K562 (cell line): ENCODE results near the gene TXNRD2. TPM values are rescaled to one million over a fixed set of nuclear protein-coding genes. Genes with fewer than 3 reads are reported as not detected.
A peak's percentile ranks its signal among the peaks of the same experiment; 100 is the strongest.

Experiments
- CCNT2 ChIP-seq: IDR thresholded peaks from 2 replicates; pipeline ENCODE4 v1.6.1; 2011; ENCODE audit warnings: borderline replicate concordance, low read depth, mild to moderate bottlenecking, moderate library complexity, mixed read lengths, low read length; ENCODE audit not compliant: insufficient read length; ENCODE audit errors: extremely low read depth
- CREB1 ChIP-seq, 2 experiments: sonication (generic) in 1 of 2; formaldehyde crosslinking in 1 of 2; IDR thresholded peaks; 2 replicates each; pipeline versions ENCODE4 v1.6.1 to v1.8.0; 2012 to 2022; ENCODE audit warnings: inconsistent platforms in 1 of 2, mild to moderate bottlenecking in 1 of 2, missing genetic modification reagents in 1 of 2, moderate library complexity in 1 of 2
- GATAD2A ChIP-seq: fragments of 450-650 bp; IDR thresholded peaks from 2 replicates; pipeline ENCODE4 v1.6.1; 2017
- HMG20A ChIP-seq: fragments of 450-650 bp; formaldehyde crosslinking; conservative IDR thresholded peaks from 2 replicates; pipeline ENCODE4 v1.4.0; 2020; ENCODE audit warnings: mild to moderate bottlenecking, mixed read lengths
- HNRNPLL ChIP-seq: fragments of 200-400 bp; formaldehyde crosslinking; IDR thresholded peaks from 2 replicates; pipeline ENCODE4 v1.6.1; 2017; ENCODE audit warnings: low read length, low read depth, mild to moderate bottlenecking; ENCODE audit not compliant: poor library complexity, severe bottlenecking
- IRF2 ChIP-seq: sonication (generic); formaldehyde crosslinking; IDR thresholded peaks from 2 replicates; pipeline ENCODE4 v1.8.1; 2022; ENCODE audit warnings: mild to moderate bottlenecking, missing genetic modification reagents
- KLF10 ChIP-seq: fragments of 250-450 bp; sonication (Bioruptor Pico); IDR thresholded peaks from 2 replicates; pipeline ENCODE4 v1.6.1; 2021; ENCODE audit warnings: matching md5 sums
- OTX1 ChIP-seq: fragments of 450-650 bp; formaldehyde crosslinking; IDR thresholded peaks from 2 replicates; pipeline ENCODE4 v1.4.0; 2022; ENCODE audit warnings: mild to moderate bottlenecking
- POLR2B ChIP-seq: fragments of 450-650 bp; IDR thresholded peaks from 2 replicates; pipeline ENCODE4 v1.6.1; 2018; ENCODE audit warnings: low read depth; ENCODE audit not compliant: partially characterized antibody
- POLR3A ChIP-seq: IDR thresholded peaks from 2 replicates; pipeline ENCODE4 v1.6.1; 2011; ENCODE audit warnings: borderline replicate concordance, mild to moderate bottlenecking, moderate library complexity; ENCODE audit not compliant: insufficient read length, insufficient read depth; ENCODE audit errors: extremely low read depth
- PTTG1 ChIP-seq: fragments of 450-650 bp; IDR thresholded peaks from 2 replicates; pipeline ENCODE4 v1.6.1; 2016; ENCODE audit warnings: low read depth, mild to moderate bottlenecking, missing genetic modification characterization, missing compliant biosample characterization
- SAFB ChIP-seq: fragments of 200-400 bp; formaldehyde crosslinking; IDR thresholded peaks from 2 replicates; pipeline ENCODE4 v1.6.1; 2017; ENCODE audit warnings: low read depth, low read length, borderline replicate concordance
- SREBF2 ChIP-seq: sonication (generic); formaldehyde crosslinking; IDR thresholded peaks from 2 replicates; pipeline ENCODE4 v1.4.0; 2020; ENCODE audit warnings: mild to moderate bottlenecking, missing genetic modification reagents
- ZBTB8A ChIP-seq: fragments of 450-650 bp; IDR thresholded peaks from 2 replicates; pipeline ENCODE4 v1.6.1; 2018; ENCODE audit warnings: mild to moderate bottlenecking, moderate library complexity; ENCODE audit not compliant: partially characterized antibody
- ZC3H8 ChIP-seq: fragments of 450-650 bp; IDR thresholded peaks from 2 replicates; pipeline ENCODE4 v1.6.1; 2017
- ZEB2 ChIP-seq: fragments of 450-650 bp; IDR thresholded peaks from 2 replicates; pipeline ENCODE4 v1.6.1; 2016
- ZFP1 ChIP-seq: fragments of 450-650 bp; formaldehyde crosslinking; IDR thresholded peaks from 2 replicates; pipeline ENCODE4 v1.4.0; 2020; ENCODE audit warnings: mild to moderate bottlenecking, mixed read lengths
- ZNF140 ChIP-seq: fragments of 250-450 bp; sonication (Bioruptor Pico); IDR thresholded peaks from 2 replicates; pipeline ENCODE4 v1.8.0; 2021; ENCODE audit warnings: moderate library complexity, mild to moderate bottlenecking, inconsistent platforms
- ZNF174 ChIP-seq: fragments of 250-450 bp; sonication (Bioruptor Pico); IDR thresholded peaks from 2 replicates; pipeline ENCODE4 v1.4.0; 2020; ENCODE audit warnings: mild to moderate bottlenecking
- ZNF507 ChIP-seq: conservative IDR thresholded peaks from 2 replicates; pipeline ENCODE4 v1.6.1; 2017; ENCODE audit warnings: missing genetic modification characterization, missing compliant biosample characterization
- ZNF717 ChIP-seq: fragments of 250-450 bp; sonication (Bioruptor Pico); IDR thresholded peaks from 2 replicates; pipeline ENCODE4 v1.5.0; 2021
- polyA plus RNA-seq, 8 experiments: library from polyadenylated mRNA; depleted of rRNA in 4 of 8; stranded (reverse) in 5 of 8; unstranded in 3 of 8; fragments of >200 nt; fragmentation: Nextera tagmentation in 2 of 8; fragmentation: Illumina TruSeq in 1 of 8; extraction: Ambion mirVana in 2 of 8; extraction: Trizol in 1 of 8; gene quantifications; 2 replicates each; pipeline versions ENCODE4 v1.2.1 to v1.2.3, GENCODE V29; 2011 to 2014; ENCODE audit warnings: inconsistent platforms in 1 of 8, missing spikeins in 1 of 8
- total RNA-seq, 7 experiments: library from RNA; depleted of rRNA in 6 of 7; stranded (reverse); fragments of >200 nt in 6 of 7; fragmentation: Illumina TruSeq in 2 of 7; extraction: Trizol in 2 of 7; gene quantifications; 2 replicates each; pipeline versions ENCODE4 v1.2.1 to v1.2.3, GENCODE V29; 2011 to 2021; ENCODE audit warnings: low replicate concordance in 1 of 7
- TF ChIP-seq, protein P1 (sequence below): fragments of 250-450 bp; sonication (Bioruptor Pico); IDR thresholded peaks from 2 replicates; pipeline ENCODE4 v1.5.0; 2020; ENCODE audit warnings: mild to moderate bottlenecking, borderline replicate concordance
- TF ChIP-seq, protein P2 (sequence below): sonication (generic); formaldehyde crosslinking; IDR thresholded peaks from 2 replicates; pipeline ENCODE4 v1.8.1; 2023; ENCODE audit warnings: mild to moderate bottlenecking, missing genetic modification reagents, moderate library complexity
- TF ChIP-seq, protein P3 (sequence below): sonication (generic); formaldehyde crosslinking; IDR thresholded peaks from 2 replicates; pipeline ENCODE4 v1.8.1; 2023; ENCODE audit warnings: mild to moderate bottlenecking, missing genetic modification reagents

The TXNRD2 gene
- total and polyA plus RNA-seq, 9 of the 15 experiments (the other 6 are each of a cell fraction or from before 2014, with no cell fraction given) = 3.3 to 80.2 (median 49.4) TPM

DNA sequence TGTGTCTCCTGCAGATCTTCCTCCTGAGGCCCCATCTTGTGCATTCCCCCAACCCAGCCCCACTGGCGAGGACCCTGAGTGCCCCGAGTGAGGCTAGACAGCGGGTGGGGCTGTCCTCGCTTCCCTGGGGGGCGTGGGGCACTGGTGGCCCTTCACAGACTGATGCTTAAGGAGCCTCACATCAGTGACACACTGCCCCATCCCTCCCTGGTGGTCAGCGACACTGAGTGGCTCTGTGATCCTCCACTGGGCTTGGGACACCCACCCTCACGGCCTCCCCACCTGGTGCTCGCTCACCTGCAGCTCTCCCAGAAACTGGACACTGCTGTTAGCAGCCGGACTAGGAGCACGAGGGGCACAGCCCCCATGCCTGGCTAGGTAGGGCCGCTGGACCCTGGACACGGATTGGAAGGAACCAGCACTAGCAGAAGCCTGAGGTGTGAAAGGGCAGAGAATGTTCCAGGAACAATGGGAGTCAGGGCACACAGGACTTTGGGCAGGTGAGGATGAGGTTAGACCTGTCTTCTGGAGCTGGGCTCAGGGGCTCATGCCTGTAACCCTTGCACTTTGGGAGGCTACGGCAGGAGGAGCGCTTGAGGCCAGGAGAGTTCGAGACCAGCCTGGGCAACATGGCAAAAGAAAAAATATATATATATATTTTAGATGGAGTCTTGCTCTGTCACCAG is 23.2 kb upstream of the TXNRD2 start (continued):
- TF ChIP-seq, protein P1, sequence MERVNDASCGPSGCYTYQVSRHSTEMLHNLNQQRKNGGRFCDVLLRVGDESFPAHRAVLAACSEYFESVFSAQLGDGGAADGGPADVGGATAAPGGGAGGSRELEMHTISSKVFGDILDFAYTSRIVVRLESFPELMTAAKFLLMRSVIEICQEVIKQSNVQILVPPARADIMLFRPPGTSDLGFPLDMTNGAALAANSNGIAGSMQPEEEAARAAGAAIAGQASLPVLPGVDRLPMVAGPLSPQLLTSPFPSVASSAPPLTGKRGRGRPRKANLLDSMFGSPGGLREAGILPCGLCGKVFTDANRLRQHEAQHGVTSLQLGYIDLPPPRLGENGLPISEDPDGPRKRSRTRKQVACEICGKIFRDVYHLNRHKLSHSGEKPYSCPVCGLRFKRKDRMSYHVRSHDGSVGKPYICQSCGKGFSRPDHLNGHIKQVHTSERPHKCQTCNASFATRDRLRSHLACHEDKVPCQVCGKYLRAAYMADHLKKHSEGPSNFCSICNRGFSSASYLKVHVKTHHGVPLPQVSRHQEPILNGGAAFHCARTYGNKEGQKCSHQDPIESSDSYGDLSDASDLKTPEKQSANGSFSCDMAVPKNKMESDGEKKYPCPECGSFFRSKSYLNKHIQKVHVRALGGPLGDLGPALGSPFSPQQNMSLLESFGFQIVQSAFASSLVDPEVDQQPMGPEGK (CRISPR knock-in tag) = no peak
- TF ChIP-seq ZBTB8A (no peak), SAFB (no peak), ZNF507 (no peak), GATAD2A (no peak), CCNT2 (no peak), SREBF2 (no peak), CREB1 (IDR thresholded peaks at IDR 0.05) (no peak), CREB1 (CRISPR knock-in tag; IDR thresholded peaks at IDR 0.05) (no peak), IRF2 (no peak), POLR3A (no peak), POLR2B (no peak), ZEB2 (no peak), ZFP1 (CRISPR knock-in tag) (no peak), KLF10 (CRISPR knock-in tag) (no peak), HMG20A (CRISPR knock-in tag) (no peak), ZNF140 (CRISPR knock-in tag) (no peak), OTX1 (CRISPR knock-in tag) (no peak), ZNF174 (CRISPR knock-in tag) (no peak), ZC3H8 (no peak), ZNF717 (CRISPR knock-in tag) (no peak), HNRNPLL (no peak), PTTG1 (tag) (no peak)
- TF ChIP-seq, protein P2, sequence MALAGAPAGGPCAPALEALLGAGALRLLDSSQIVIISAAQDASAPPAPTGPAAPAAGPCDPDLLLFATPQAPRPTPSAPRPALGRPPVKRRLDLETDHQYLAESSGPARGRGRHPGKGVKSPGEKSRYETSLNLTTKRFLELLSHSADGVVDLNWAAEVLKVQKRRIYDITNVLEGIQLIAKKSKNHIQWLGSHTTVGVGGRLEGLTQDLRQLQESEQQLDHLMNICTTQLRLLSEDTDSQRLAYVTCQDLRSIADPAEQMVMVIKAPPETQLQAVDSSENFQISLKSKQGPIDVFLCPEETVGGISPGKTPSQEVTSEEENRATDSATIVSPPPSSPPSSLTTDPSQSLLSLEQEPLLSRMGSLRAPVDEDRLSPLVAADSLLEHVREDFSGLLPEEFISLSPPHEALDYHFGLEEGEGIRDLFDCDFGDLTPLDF = peak; percentile 49; the same call in 1 of the 2 replicates
- TF ChIP-seq, protein P3, sequence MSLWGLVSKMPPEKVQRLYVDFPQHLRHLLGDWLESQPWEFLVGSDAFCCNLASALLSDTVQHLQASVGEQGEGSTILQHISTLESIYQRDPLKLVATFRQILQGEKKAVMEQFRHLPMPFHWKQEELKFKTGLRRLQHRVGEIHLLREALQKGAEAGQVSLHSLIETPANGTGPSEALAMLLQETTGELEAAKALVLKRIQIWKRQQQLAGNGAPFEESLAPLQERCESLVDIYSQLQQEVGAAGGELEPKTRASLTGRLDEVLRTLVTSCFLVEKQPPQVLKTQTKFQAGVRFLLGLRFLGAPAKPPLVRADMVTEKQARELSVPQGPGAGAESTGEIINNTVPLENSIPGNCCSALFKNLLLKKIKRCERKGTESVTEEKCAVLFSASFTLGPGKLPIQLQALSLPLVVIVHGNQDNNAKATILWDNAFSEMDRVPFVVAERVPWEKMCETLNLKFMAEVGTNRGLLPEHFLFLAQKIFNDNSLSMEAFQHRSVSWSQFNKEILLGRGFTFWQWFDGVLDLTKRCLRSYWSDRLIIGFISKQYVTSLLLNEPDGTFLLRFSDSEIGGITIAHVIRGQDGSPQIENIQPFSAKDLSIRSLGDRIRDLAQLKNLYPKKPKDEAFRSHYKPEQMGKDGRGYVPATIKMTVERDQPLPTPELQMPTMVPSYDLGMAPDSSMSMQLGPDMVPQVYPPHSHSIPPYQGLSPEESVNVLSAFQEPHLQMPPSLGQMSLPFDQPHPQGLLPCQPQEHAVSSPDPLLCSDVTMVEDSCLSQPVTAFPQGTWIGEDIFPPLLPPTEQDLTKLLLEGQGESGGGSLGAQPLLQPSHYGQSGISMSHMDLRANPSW (CRISPR knock-in tag) = peak; percentile 40; the same call in 1 of the 2 replicates
